ENCODE results near the gene ARHGAP30.

GRCh38 chr1:161117759-161118581 is 48.3 kb upstream of the ARHGAP30 start, which contains the start of the genes NIT1 and PFDN2:
- TF ChIP-seq CTCF (conservative IDR thresholded peaks at IDR 0.05) (no peak), ZFX (IDR thresholded peaks at IDR 0.05) (no peak)
